K562 (cell line): Measurements from ENCODE around the gene MAMDC4. TPM values are rescaled to one million over a fixed set of nuclear protein-coding genes. Genes with fewer than 3 reads are reported as not detected.

ENCODE experiments used
- FOXK2 ChIP-seq, 2 experiments: fragments of 450-650 bp; IDR thresholded peaks in 1 of 2; conservative IDR thresholded peaks in 1 of 2; 2 replicates each; pipeline ENCODE4 v1.6.1; 2016; ENCODE audit warnings: low read depth in 2 of 2, mild to moderate bottlenecking in 1 of 2
- HNRNPL ChIP-seq: fragments of 200-400 bp; formaldehyde crosslinking; IDR thresholded peaks from 2 replicates; pipeline ENCODE4 v1.6.1; 2017; ENCODE audit warnings: low read depth, mild to moderate bottlenecking, low read length
- MEIS2 ChIP-seq: fragments of 450-650 bp; IDR thresholded peaks from 2 replicates; pipeline ENCODE4 v1.6.1; 2014; ENCODE audit warnings: mild to moderate bottlenecking; ENCODE audit not compliant: partially characterized antibody
- MTA2 ChIP-seq: fragments of 450-650 bp; IDR thresholded peaks from 2 replicates; pipeline ENCODE4 v1.6.1; 2016; ENCODE audit warnings: low read depth
- ZNF24 ChIP-seq: fragments of 450-650 bp; IDR thresholded peaks from 2 replicates; pipeline ENCODE4 v1.6.1; 2016
- ZNF707 ChIP-seq: fragments of 250-450 bp; sonication (Bioruptor Pico); conservative IDR thresholded peaks from 2 replicates; pipeline ENCODE4 v1.8.0; 2022; ENCODE audit warnings: inconsistent platforms, mild to moderate bottlenecking, moderate library complexity
- polyA plus RNA-seq, 8 experiments: library from polyadenylated mRNA; depleted of rRNA in 4 of 8; stranded (reverse) in 5 of 8; unstranded in 3 of 8; fragments of >200 nt; fragmentation: Nextera tagmentation in 2 of 8; fragmentation: Illumina TruSeq in 1 of 8; extraction: Ambion mirVana in 2 of 8; extraction: Trizol in 1 of 8; gene quantifications; 2 replicates each; pipeline versions ENCODE4 v1.2.1 to v1.2.3, GENCODE V29; 2011 to 2014; ENCODE audit warnings: inconsistent platforms in 1 of 8, missing spikeins in 1 of 8
- total RNA-seq, 7 experiments: library from RNA; depleted of rRNA in 6 of 7; stranded (reverse); fragments of >200 nt in 6 of 7; fragmentation: Illumina TruSeq in 2 of 7; extraction: Trizol in 2 of 7; gene quantifications; 2 replicates each; pipeline versions ENCODE4 v1.2.1 to v1.2.3, GENCODE V29; 2011 to 2021; ENCODE audit warnings: low replicate concordance in 1 of 7
- TF ChIP-seq, protein P1 (sequence below), 2 experiments: IDR thresholded peaks in 1 of 2; conservative IDR thresholded peaks in 1 of 2; 2 replicates each; pipeline ENCODE4 v1.6.1; 2016; ENCODE audit warnings: low read depth in 2 of 2, mild to moderate bottlenecking in 1 of 2, missing compliant biosample characterization in 1 of 2, missing genetic modification characterization in 1 of 2, moderate library complexity in 1 of 2
- TF ChIP-seq, protein P2 (sequence below), 2 experiments: fragments of 450-650 bp; IDR thresholded peaks; 2 replicates each; pipeline ENCODE4 v1.6.1; 2018; ENCODE audit warnings: mild to moderate bottlenecking in 2 of 2, low read depth in 1 of 2; ENCODE audit not compliant: partially characterized antibody in 2 of 2

Gene MAMDC4
- total and polyA plus RNA-seq, 9 of the 15 experiments (the other 6 are each of a cell fraction or from before 2014, with no cell fraction given) = 0.03 to 10.8 (median 1.5) TPM

DNA sequence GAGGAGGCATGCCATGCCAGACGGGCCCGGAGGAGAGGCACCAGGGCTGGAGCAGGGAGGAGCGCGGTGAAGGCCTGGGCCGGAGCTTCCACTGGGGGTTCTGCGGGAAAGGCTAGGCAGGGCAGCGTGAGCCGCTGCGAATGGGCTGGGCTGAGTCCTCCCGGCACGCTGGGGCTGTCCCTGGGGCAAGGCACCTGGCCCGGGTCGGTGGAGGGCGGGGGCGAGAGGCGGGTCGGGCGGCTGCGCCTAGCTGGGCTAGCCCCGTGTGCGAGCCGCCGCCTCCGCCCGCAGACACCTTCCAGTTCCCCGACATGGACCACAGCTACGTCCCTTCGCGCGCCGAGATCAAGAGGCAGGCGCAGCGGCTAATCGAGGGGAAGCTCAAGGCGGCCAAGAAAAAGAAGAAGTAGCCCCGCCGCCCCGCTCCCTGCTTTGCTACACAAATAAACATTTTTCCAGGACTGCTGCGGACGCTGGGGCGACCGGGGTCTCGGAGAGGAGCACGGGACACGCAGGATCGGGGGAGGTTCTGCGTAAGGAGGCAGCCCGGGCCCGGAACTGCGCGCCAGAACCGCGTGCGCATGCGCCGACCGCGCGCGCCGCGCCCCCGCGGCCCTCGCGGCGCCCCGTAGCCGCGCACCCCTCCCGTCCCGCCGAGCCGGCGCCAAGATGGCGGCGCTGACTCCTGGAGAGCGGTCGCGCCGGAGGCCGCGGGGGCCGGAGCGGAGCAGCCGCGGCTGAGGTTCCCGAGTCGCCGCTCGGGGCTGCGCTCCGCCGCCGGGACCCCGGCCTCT is 44.7 kb upstream of the MAMDC4 start, which contains the start of gene RABL6 (continued):
- TF ChIP-seq, protein P1, sequence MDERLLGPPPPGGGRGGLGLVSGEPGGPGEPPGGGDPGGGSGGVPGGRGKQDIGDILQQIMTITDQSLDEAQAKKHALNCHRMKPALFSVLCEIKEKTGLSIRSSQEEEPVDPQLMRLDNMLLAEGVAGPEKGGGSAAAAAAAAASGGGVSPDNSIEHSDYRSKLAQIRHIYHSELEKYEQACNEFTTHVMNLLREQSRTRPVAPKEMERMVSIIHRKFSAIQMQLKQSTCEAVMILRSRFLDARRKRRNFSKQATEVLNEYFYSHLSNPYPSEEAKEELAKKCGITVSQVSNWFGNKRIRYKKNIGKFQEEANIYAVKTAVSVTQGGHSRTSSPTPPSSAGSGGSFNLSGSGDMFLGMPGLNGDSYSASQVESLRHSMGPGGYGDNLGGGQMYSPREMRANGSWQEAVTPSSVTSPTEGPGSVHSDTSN (CRISPR knock-in tag; IDR thresholded peaks at IDR 0.05; ENCODE audit: low read depth) = no peak
- TF ChIP-seq, protein P1 (tag; conservative IDR thresholded peaks at IDR 0.05; ENCODE audit: low read depth) = no peak
- no peak for TF ChIP-seq HNRNPL
- TF ChIP-seq ZNF707 (CRISPR knock-in tag) = no peak
- TF ChIP-seq, protein P2, sequence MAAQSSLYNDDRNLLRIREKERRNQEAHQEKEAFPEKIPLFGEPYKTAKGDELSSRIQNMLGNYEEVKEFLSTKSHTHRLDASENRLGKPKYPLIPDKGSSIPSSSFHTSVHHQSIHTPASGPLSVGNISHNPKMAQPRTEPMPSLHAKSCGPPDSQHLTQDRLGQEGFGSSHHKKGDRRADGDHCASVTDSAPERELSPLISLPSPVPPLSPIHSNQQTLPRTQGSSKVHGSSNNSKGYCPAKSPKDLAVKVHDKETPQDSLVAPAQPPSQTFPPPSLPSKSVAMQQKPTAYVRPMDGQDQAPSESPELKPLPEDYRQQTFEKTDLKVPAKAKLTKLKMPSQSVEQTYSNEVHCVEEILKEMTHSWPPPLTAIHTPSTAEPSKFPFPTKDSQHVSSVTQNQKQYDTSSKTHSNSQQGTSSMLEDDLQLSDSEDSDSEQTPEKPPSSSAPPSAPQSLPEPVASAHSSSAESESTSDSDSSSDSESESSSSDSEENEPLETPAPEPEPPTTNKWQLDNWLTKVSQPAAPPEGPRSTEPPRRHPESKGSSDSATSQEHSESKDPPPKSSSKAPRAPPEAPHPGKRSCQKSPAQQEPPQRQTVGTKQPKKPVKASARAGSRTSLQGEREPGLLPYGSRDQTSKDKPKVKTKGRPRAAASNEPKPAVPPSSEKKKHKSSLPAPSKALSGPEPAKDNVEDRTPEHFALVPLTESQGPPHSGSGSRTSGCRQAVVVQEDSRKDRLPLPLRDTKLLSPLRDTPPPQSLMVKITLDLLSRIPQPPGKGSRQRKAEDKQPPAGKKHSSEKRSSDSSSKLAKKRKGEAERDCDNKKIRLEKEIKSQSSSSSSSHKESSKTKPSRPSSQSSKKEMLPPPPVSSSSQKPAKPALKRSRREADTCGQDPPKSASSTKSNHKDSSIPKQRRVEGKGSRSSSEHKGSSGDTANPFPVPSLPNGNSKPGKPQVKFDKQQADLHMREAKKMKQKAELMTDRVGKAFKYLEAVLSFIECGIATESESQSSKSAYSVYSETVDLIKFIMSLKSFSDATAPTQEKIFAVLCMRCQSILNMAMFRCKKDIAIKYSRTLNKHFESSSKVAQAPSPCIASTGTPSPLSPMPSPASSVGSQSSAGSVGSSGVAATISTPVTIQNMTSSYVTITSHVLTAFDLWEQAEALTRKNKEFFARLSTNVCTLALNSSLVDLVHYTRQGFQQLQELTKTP (IDR thresholded peaks at IDR 0.05; ENCODE audit: low read depth in 1 of 2, partially characterized antibody in 2 of 2) = no peak
- no peak for TF ChIP-seq FOXK2 (conservative IDR thresholded peaks at IDR 0.05 in 1 of 2, IDR thresholded peaks at IDR 0.05 in 1 of 2; ENCODE audit: low read depth in 2 of 2)
- peak; percentile 39; the same call in 1 of the 2 replicates for TF ChIP-seq ZNF24
- TF ChIP-seq MEIS2 = peak; percentile 77
- no peak for TF ChIP-seq MTA2
